RWPE2 (cell line): ENCODE results near the gene DFFB.
A peak's percentile ranks its signal among the peaks of the same experiment; 100 is the strongest.

Source experiments
- ATAC-seq: fragments of 200-7000 bp; cut with Tn5 transposase; 3 replicates; pipeline ENCODE4 v1.9.1; 2021; ENCODE audit warnings: low read depth
- DNase-seq: peaks from one replicate; pipeline ENCODE4 v3.0.0-alpha.2; 2020; ENCODE audit warnings: low spot score
- H3K27ac ChIP-seq: fragments of 450-650 bp; 2 replicates; pipeline ENCODE4 v1.5.1; 2017; ENCODE audit warnings: mild to moderate bottlenecking; ENCODE audit not compliant: poor library complexity, severe bottlenecking
- H3K27me3 ChIP-seq: fragments of 250-450 bp; sonication (Bioruptor Pico); 2 replicates; pipeline ENCODE4 v1.5.1; 2021; ENCODE audit warnings: mild to moderate bottlenecking, moderate library complexity; ENCODE audit not compliant: insufficient read depth, poor library complexity, severe bottlenecking
- H3K36me3 ChIP-seq: fragments of 250-450 bp; sonication (Bioruptor Pico); 2 replicates; pipeline ENCODE4 v1.5.1; 2020; ENCODE audit warnings: low read depth, mild to moderate bottlenecking, moderate library complexity
- H3K4me1 ChIP-seq: fragments of 250-450 bp; sonication (Bioruptor Pico); 2 replicates; pipeline ENCODE4 v1.5.1; 2021; ENCODE audit warnings: mild to moderate bottlenecking, moderate library complexity; ENCODE audit not compliant: insufficient read depth, poor library complexity, severe bottlenecking
- H3K4me3 ChIP-seq: fragments of 250-450 bp; sonication (Bioruptor Pico); 2 replicates; pipeline ENCODE4 v1.5.1; 2021; ENCODE audit warnings: mild to moderate bottlenecking, moderate library complexity; ENCODE audit not compliant: severe bottlenecking
- H3K9me3 ChIP-seq: fragments of 250-450 bp; sonication (Bioruptor Pico); 2 replicates; pipeline ENCODE4 v1.5.1; 2021; ENCODE audit warnings: mild to moderate bottlenecking, moderate library complexity; ENCODE audit not compliant: severe bottlenecking
- TF ChIP-seq, protein P1 (sequence below): fragments of 450-650 bp; IDR thresholded peaks from one replicate; pipeline ENCODE4 v1.5.1; 2017; ENCODE audit warnings: mild to moderate bottlenecking, moderate library complexity; ENCODE audit not compliant: poor library complexity, severe bottlenecking

The DFFB gene

DNA sequence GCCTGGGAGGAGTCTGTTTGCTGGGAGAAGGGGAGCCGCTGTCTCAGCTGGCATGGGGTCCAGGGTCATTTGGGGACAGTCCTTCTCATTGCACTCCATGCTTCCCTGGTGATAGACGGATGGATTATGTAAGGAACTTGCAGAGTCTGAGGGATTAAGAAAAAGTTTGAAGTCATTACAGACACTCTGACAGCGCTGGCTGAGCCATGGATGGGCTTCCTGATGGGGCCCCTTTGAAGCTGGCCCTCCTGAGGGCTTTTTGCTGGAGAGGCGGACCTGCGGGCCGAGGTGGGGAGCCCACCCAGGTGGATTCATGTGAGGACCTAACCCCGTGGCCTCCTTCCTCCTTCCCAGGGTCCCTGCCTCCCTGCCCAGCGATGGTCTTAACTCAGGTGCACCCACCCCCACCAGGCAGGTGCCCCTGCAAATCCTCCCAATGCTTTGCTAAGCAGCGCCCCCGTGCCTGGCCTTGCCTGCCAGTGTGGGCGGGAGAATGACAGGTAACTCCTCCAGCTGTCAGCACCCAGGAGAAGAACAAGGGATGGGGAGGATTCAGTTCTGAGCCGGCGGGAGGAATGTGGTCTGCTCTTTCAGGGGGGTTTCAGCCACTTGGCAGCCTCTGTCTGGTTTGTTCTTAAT, 67.0 kb downstream of the DFFB start:
- DNase-seq (no peak), ATAC-seq (no peak)
- no peaks in the 10 kb centered on the region for H3K4me1 ChIP-seq
- H3K27ac ChIP-seq: no peak overlapping the region
- H3K27me3 ChIP-seq: no peaks in the 10 kb centered on the region
- no peak overlapping the region for H3K4me3 ChIP-seq
- H3K36me3 ChIP-seq: no peaks in the 10 kb centered on the region
- H3K9me3 ChIP-seq: no peaks in the 10 kb centered on the region
- TF ChIP-seq, protein P1, sequence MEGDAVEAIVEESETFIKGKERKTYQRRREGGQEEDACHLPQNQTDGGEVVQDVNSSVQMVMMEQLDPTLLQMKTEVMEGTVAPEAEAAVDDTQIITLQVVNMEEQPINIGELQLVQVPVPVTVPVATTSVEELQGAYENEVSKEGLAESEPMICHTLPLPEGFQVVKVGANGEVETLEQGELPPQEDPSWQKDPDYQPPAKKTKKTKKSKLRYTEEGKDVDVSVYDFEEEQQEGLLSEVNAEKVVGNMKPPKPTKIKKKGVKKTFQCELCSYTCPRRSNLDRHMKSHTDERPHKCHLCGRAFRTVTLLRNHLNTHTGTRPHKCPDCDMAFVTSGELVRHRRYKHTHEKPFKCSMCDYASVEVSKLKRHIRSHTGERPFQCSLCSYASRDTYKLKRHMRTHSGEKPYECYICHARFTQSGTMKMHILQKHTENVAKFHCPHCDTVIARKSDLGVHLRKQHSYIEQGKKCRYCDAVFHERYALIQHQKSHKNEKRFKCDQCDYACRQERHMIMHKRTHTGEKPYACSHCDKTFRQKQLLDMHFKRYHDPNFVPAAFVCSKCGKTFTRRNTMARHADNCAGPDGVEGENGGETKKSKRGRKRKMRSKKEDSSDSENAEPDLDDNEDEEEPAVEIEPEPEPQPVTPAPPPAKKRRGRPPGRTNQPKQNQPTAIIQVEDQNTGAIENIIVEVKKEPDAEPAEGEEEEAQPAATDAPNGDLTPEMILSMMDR: no peak

GRCh38 chr1:3924825-3925220, 67.5 kb downstream of the DFFB start:
- no peak overlapping the region for H3K27ac ChIP-seq
- peak; percentile 55; the same call in 2 of the 3 replicates for ATAC-seq
- no peaks in the 10 kb centered on the region for H3K4me1 ChIP-seq
- no peak overlapping the region for H3K4me3 ChIP-seq
- TF ChIP-seq, protein P1: no peak
- no peaks in the 10 kb centered on the region for H3K27me3 ChIP-seq
- no peak for DNase-seq
- no peaks in the 10 kb centered on the region for H3K9me3 ChIP-seq
- H3K36me3 ChIP-seq: no peaks in the 10 kb centered on the region

- TF ChIP-seq, protein P1: no peak
Observed at GRCh38 chr1:3925256-3925655, 68.0 kb downstream of the DFFB start.

DNA sequence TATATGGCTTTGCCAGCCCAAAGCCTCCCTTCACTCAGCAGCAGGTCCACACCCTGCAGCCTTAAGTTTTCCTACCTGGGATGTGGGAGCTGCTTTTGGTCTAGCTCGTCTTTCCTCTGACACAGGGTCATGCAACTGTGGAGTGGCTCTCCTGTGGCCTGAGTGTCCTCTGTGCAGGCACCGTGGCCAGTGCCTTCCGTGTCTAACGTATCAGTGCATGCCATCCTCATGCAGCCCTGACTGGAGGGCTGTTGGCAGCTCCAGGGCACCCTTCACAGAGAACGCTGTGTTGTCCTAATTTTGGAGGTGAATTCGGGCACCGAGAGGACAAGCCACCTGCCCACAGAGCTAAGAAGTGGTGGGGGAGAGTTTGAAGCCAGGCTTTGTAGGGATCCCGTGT, 68.5 kb downstream of the DFFB start:
- H3K9me3 ChIP-seq: no peaks in the 10 kb centered on the region
- H3K27me3 ChIP-seq: no peaks in the 10 kb centered on the region
- H3K36me3 ChIP-seq: no peaks in the 10 kb centered on the region
- H3K27ac ChIP-seq: no peak overlapping the region
- TF ChIP-seq, protein P1: no peak
- no peak overlapping the region for H3K4me3 ChIP-seq
- ATAC-seq (no peak), DNase-seq (no peak)
- H3K4me1 ChIP-seq: no peaks in the 10 kb centered on the region

More at GRCh38 chr1:3925256-3925655, 68.0 kb downstream of the DFFB start:
- no peak overlapping the region for H3K4me3 ChIP-seq
- H3K9me3 ChIP-seq: no peaks in the 10 kb centered on the region
- no peak overlapping the region for H3K27ac ChIP-seq
- no peak for DNase-seq
- H3K36me3 ChIP-seq: no peaks in the 10 kb centered on the region
- no peaks in the 10 kb centered on the region for H3K4me1 ChIP-seq
- H3K27me3 ChIP-seq: no peaks in the 10 kb centered on the region
- no peak for ATAC-seq

GRCh38 chr1:3926956-3927355, 69.7 kb downstream of the DFFB start:
- Histone ChIP-seq H3K4me3 (no peak overlapping the region), H3K9me3 (no peaks in the 10 kb centered on the region), H3K27ac (no peak overlapping the region), H3K4me1 (no peaks in the 10 kb centered on the region), H3K36me3 (no peaks in the 10 kb centered on the region), H3K27me3 (peaks cover under 1% of the 10 kb centered on the region)
- ATAC-seq: no peak
- TF ChIP-seq, protein P1: no peak
- DNase-seq: no peak
